HepG2 (cell line): ENCODE data around the gene CCDC93. TPM values are rescaled to one million over a fixed set of nuclear protein-coding genes. Genes with fewer than 3 reads are reported as not detected.

Experiments
- BORCS8-MEF2B ChIP-seq: sonication (generic); formaldehyde crosslinking; IDR thresholded peaks from 2 replicates; pipeline ENCODE4 v1.8.0; 2022; ENCODE audit warnings: mild to moderate bottlenecking, missing genetic modification reagents
- CCAR2 ChIP-seq: fragments of 200-400 bp; formaldehyde crosslinking; optimal IDR thresholded peaks from 2 replicates; pipeline ENCODE3; 2018; ENCODE audit warnings: low read depth, mild to moderate bottlenecking, low read length, moderate library complexity
- ELF4 ChIP-seq: sonication (generic); formaldehyde crosslinking; IDR thresholded peaks from 2 replicates; pipeline ENCODE4 v1.5.0; 2020; ENCODE audit warnings: missing genetic modification reagents, mild to moderate bottlenecking, moderate library complexity, borderline replicate concordance
- GABPA ChIP-seq, 2 experiments: IDR thresholded peaks; 2 replicates each; pipeline ENCODE4 v1.6.1; 2011 to 2016; ENCODE audit warnings: low read depth in 2 of 2, low read length in 1 of 2, missing biosample characterization in 1 of 2, missing genetic modification characterization in 1 of 2
- HMG20B ChIP-seq: conservative IDR thresholded peaks from 2 replicates; pipeline ENCODE4 v1.6.1; 2016; ENCODE audit warnings: missing genetic modification reagents, missing compliant biosample characterization
- KLF15 ChIP-seq: sonication (generic); formaldehyde crosslinking; IDR thresholded peaks from 2 replicates; pipeline ENCODE4 v1.8.1; 2023; ENCODE audit warnings: borderline replicate concordance, mild to moderate bottlenecking, inconsistent platforms, missing genetic modification reagents, mixed read lengths
- NFYB ChIP-seq: sonication (generic); formaldehyde crosslinking; IDR thresholded peaks from 2 replicates; pipeline ENCODE4 v1.4.0; 2020; ENCODE audit warnings: missing genetic modification reagents
- NPAS2 ChIP-seq: sonication (generic); formaldehyde crosslinking; IDR thresholded peaks from 2 replicates; pipeline ENCODE4 v1.8.0; 2022; ENCODE audit warnings: mild to moderate bottlenecking, missing genetic modification reagents, borderline replicate concordance
- NR2F2 ChIP-seq: IDR thresholded peaks from 2 replicates; pipeline ENCODE4 v1.6.1; 2012; ENCODE audit warnings: low read depth, inconsistent platforms, borderline replicate concordance
- NR2F6 ChIP-seq, 2 experiments: IDR thresholded peaks; 2 replicates each; pipeline ENCODE4 v1.6.1; 2016; ENCODE audit warnings: antibody characterized with exemption in 1 of 2, mild to moderate bottlenecking in 1 of 2
- RARA ChIP-seq: IDR thresholded peaks from 2 replicates; pipeline ENCODE4 v1.6.1; 2016; ENCODE audit warnings: missing genetic modification reagents, missing compliant biosample characterization
- SKI ChIP-seq: fragments of 450-650 bp; IDR thresholded peaks from one replicate; pipeline ENCODE4 v1.6.1; 2018; ENCODE audit warnings: mild to moderate bottlenecking; ENCODE audit not compliant: partially characterized antibody
- SMAD1 ChIP-seq: sonication (generic); formaldehyde crosslinking; IDR thresholded peaks from 2 replicates; pipeline ENCODE4 v1.4.0; 2020; ENCODE audit warnings: missing genetic modification reagents, low read depth, mild to moderate bottlenecking, borderline replicate concordance
- ZBTB21 ChIP-seq: sonication (generic); formaldehyde crosslinking; IDR thresholded peaks from 2 replicates; pipeline ENCODE4 v1.4.0; 2020; ENCODE audit warnings: missing genetic modification reagents
- ZFP41 ChIP-seq: sonication (generic); formaldehyde crosslinking; IDR thresholded peaks from 2 replicates; pipeline ENCODE4 v1.4.0; 2020; ENCODE audit warnings: mild to moderate bottlenecking, missing genetic modification reagents, borderline replicate concordance
- ZNF230 ChIP-seq: sonication (generic); formaldehyde crosslinking; IDR thresholded peaks from 2 replicates; pipeline ENCODE4 v1.4.0; 2020; ENCODE audit warnings: mild to moderate bottlenecking, missing genetic modification reagents
- ZNF234 ChIP-seq: sonication (generic); formaldehyde crosslinking; conservative IDR thresholded peaks from 2 replicates; pipeline ENCODE4 v1.5.1; 2020; ENCODE audit warnings: mild to moderate bottlenecking, missing genetic modification reagents
- ZNF335 ChIP-seq: sonication (generic); formaldehyde crosslinking; IDR thresholded peaks from 2 replicates; pipeline ENCODE4 v1.4.0; 2020; ENCODE audit warnings: missing genetic modification reagents
- ZNF34 ChIP-seq: sonication (generic); formaldehyde crosslinking; IDR thresholded peaks from 2 replicates; pipeline ENCODE4 v1.4.0; 2020; ENCODE audit warnings: mild to moderate bottlenecking, missing genetic modification reagents, borderline replicate concordance
- ZNF747 ChIP-seq: sonication (generic); formaldehyde crosslinking; IDR thresholded peaks from 2 replicates; pipeline ENCODE4 v1.8.1; 2023; ENCODE audit warnings: missing genetic modification reagents, mild to moderate bottlenecking, borderline replicate concordance
- ZNF883 ChIP-seq: sonication (generic); formaldehyde crosslinking; IDR thresholded peaks from 2 replicates; pipeline ENCODE4 v1.5.1; 2020; ENCODE audit warnings: mild to moderate bottlenecking, missing genetic modification reagents; ENCODE audit errors: not compliant biosample characterization
- ZSCAN25 ChIP-seq: sonication (generic); formaldehyde crosslinking; IDR thresholded peaks from 2 replicates; pipeline ENCODE4 v1.8.0; 2022; ENCODE audit warnings: mild to moderate bottlenecking, missing genetic modification reagents
- polyA plus RNA-seq, 8 experiments: library from polyadenylated mRNA; depleted of rRNA in 3 of 8; stranded (reverse) in 7 of 8; unstranded in 1 of 8; fragments of >200 nt; fragmentation: Illumina TruSeq in 4 of 8; extraction: Trizol in 4 of 8; gene quantifications; 2 replicates each; pipeline versions ENCODE4 v1.2.1 to v1.2.3, GENCODE V29; 2011 to 2016; ENCODE audit warnings: low read depth in 4 of 8, missing spikeins in 1 of 8, mixed read lengths in 1 of 8; ENCODE audit not compliant: insufficient read depth in 1 of 8
- total RNA-seq, 5 experiments: library from RNA; depleted of rRNA; stranded (reverse); fragments of >200 nt; fragmentation: Illumina TruSeq; extraction: Trizol; gene quantifications; 2 replicates each; pipeline ENCODE4 v1.2.3, GENCODE V29; 2016; ENCODE audit warnings: low read depth in 1 of 5
- TF ChIP-seq, protein P1 (sequence below): sonication (generic); formaldehyde crosslinking; IDR thresholded peaks from 2 replicates; pipeline ENCODE4 v1.4.0; 2020; ENCODE audit warnings: mild to moderate bottlenecking, missing genetic modification reagents
- TF ChIP-seq, protein P2 (sequence below): sonication (generic); formaldehyde crosslinking; IDR thresholded peaks from 2 replicates; pipeline ENCODE4 v1.5.0; 2020; ENCODE audit warnings: missing genetic modification reagents
- TF ChIP-seq, protein P3 (sequence below): sonication (generic); formaldehyde crosslinking; IDR thresholded peaks from 2 replicates; pipeline ENCODE4 v1.5.1; 2020; ENCODE audit warnings: missing genetic modification reagents, mild to moderate bottlenecking, borderline replicate concordance
- TF ChIP-seq, protein P4 (sequence below): sonication (generic); formaldehyde crosslinking; IDR thresholded peaks from 2 replicates; pipeline ENCODE4 v1.5.0; 2020; ENCODE audit warnings: mild to moderate bottlenecking, missing genetic modification reagents, borderline replicate concordance

The CCDC93 gene
- total and polyA plus RNA-seq, 2 of the 13 experiments (the other 11 are each of a cell fraction or from before 2014, with no cell fraction given) = 37.2 to 53.2 TPM

DNA sequence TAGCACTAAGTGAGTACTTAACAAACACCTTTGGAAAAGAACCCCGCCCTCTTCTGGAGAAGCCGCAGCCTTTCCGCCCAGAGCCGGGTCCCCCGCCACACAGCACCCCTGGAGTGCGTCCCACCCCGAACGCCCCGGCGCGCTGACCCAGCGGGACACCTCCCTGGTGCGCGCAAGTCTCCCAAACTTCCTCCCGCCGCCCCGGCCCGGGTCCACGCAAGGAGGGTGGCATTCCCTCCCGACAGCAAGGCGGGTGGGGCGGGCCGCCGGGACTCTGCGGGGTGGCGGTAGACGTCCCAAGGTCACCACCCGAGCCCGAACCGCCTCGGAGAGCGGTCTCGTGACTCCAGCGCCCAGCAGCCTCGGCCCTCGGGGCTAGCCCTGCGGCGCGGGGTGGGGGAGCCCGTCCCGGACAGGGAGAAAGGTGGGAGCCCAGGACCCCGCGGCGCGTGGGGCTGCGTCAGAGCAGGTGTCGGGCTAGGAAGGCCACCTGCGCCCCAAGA lies 598 bp downstream of the CCDC93 start (continued):
- 0 out of 2 replicates have a peak, but pooled peaks have one; percentile 72 for TF ChIP-seq ZFP41 (CRISPR knock-in tag)
- TF ChIP-seq SMAD1 (CRISPR knock-in tag) = peak; percentile 46; the same call in 1 of the 2 replicates
- TF ChIP-seq, protein P1, sequence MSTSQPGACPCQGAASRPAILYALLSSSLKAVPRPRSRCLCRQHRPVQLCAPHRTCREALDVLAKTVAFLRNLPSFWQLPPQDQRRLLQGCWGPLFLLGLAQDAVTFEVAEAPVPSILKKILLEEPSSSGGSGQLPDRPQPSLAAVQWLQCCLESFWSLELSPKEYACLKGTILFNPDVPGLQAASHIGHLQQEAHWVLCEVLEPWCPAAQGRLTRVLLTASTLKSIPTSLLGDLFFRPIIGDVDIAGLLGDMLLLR (CRISPR knock-in tag) = no peak
- TF ChIP-seq SKI = no peak
- TF ChIP-seq BORCS8-MEF2B (CRISPR knock-in tag) = no peak
- 0 out of 2 replicates have a peak, but pooled peaks have one; percentile 25 for TF ChIP-seq GABPA (IDR thresholded peaks at IDR 0.05; ENCODE audit: low read depth, low read length)
- TF ChIP-seq GABPA (CRISPR knock-in tag; IDR thresholded peaks at IDR 0.05; ENCODE audit: low read depth) = no peak
- TF ChIP-seq NFYB (CRISPR knock-in tag) = no peak
- TF ChIP-seq, protein P2, sequence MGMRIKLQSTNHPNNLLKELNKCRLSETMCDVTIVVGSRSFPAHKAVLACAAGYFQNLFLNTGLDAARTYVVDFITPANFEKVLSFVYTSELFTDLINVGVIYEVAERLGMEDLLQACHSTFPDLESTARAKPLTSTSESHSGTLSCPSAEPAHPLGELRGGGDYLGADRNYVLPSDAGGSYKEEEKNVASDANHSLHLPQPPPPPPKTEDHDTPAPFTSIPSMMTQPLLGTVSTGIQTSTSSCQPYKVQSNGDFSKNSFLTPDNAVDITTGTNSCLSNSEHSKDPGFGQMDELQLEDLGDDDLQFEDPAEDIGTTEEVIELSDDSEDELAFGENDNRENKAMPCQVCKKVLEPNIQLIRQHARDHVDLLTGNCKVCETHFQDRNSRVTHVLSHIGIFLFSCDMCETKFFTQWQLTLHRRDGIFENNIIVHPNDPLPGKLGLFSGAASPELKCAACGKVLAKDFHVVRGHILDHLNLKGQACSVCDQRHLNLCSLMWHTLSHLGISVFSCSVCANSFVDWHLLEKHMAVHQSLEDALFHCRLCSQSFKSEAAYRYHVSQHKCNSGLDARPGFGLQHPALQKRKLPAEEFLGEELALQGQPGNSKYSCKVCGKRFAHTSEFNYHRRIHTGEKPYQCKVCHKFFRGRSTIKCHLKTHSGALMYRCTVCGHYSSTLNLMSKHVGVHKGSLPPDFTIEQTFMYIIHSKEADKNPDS (CRISPR knock-in tag) = peak; percentile 82; the same call in 1 of the 2 replicates
- no peak for TF ChIP-seq ZNF234
- TF ChIP-seq HMG20B = no peak
- TF ChIP-seq ZNF230 (CRISPR knock-in tag) = no peak
- TF ChIP-seq RARA (CRISPR knock-in tag) = no peak
- TF ChIP-seq, protein P3, sequence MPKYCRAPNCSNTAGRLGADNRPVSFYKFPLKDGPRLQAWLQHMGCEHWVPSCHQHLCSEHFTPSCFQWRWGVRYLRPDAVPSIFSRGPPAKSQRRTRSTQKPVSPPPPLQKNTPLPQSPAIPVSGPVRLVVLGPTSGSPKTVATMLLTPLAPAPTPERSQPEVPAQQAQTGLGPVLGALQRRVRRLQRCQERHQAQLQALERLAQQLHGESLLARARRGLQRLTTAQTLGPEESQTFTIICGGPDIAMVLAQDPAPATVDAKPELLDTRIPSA (CRISPR knock-in tag) = 0 out of 2 replicates have a peak, but pooled peaks have one; percentile 27
- TF ChIP-seq ZSCAN25 = no peak; the same call in 1 of the 2 replicates
- no peak for TF ChIP-seq ZNF883 (CRISPR knock-in tag)
- no peak for TF ChIP-seq NR2F2
- TF ChIP-seq ZNF34 (CRISPR knock-in tag) = no peak
- TF ChIP-seq NR2F6 (IDR thresholded peaks at IDR 0.05) = no peak
- no peak for TF ChIP-seq NR2F6 (CRISPR knock-in tag; IDR thresholded peaks at IDR 0.05)
- TF ChIP-seq KLF15 (CRISPR knock-in tag) = no peak
- no peak for TF ChIP-seq CCAR2
- TF ChIP-seq NPAS2 (CRISPR knock-in tag) = no peak
- no peak for TF ChIP-seq ZBTB21 (CRISPR knock-in tag)
- TF ChIP-seq, protein P4, sequence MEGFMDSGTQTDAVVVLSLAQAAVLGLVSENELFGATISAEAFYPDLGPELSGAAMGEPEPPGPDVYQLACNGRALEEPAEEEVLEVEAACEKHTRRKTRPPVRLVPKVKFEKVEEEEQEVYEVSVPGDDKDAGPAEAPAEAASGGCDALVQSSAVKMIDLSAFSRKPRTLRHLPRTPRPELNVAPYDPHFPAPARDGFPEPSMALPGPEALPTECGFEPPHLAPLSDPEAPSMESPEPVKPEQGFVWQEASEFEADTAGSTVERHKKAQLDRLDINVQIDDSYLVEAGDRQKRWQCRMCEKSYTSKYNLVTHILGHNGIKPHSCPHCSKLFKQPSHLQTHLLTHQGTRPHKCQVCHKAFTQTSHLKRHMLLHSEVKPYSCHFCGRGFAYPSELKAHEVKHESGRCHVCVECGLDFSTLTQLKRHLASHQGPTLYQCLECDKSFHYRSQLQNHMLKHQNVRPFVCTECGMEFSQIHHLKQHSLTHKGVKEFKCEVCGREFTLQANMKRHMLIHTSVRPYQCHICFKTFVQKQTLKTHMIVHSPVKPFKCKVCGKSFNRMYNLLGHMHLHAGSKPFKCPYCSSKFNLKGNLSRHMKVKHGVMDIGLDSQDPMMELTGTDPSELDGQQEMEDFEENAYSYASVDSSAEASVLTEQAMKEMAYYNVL (CRISPR knock-in tag) = no peak
- TF ChIP-seq ZNF747 (CRISPR knock-in tag) = no peak
- no peak for TF ChIP-seq ELF4 (CRISPR knock-in tag)
- no peak for TF ChIP-seq ZNF335
